H9 (cell line): Measurements from ENCODE around the gene BOD1. TPM values are rescaled to one million over a fixed set of nuclear protein-coding genes. Genes with fewer than 3 reads are reported as not detected.

Experiments
- DNase-seq: peaks from one replicate; pipeline ENCODE4 v3.0.0-alpha.2; 2017
- H2AFZ ChIP-seq: one replicate; pipeline ENCODE4 v1.6.1; 2013; ENCODE audit warnings: mild to moderate bottlenecking, low read length, control low read depth, moderate library complexity
- H2AK5ac ChIP-seq: 2 replicates; pipeline ENCODE4 v1.6.1; 2013; ENCODE audit warnings: low read length, control low read depth, mixed read lengths; ENCODE audit not compliant: insufficient read length
- H2BK120ac ChIP-seq: one replicate; pipeline ENCODE4 v1.6.1; 2013; ENCODE audit warnings: low read depth, mild to moderate bottlenecking, low read length, control low read depth, inconsistent platforms; ENCODE audit not compliant: poor library complexity, severe bottlenecking
- H2BK12ac ChIP-seq: 2 replicates; pipeline ENCODE4 v1.6.1; 2013; ENCODE audit warnings: low read length, control low read depth, mixed read lengths, low read depth; ENCODE audit not compliant: insufficient read length
- H2BK15ac ChIP-seq: 2 replicates; pipeline ENCODE4 v1.6.1; 2013; ENCODE audit warnings: low read depth, low read length, control low read depth
- H2BK20ac ChIP-seq: one replicate; pipeline ENCODE4 v1.6.1; 2013; ENCODE audit warnings: low read depth, mild to moderate bottlenecking, low read length, control low read depth, inconsistent platforms; ENCODE audit not compliant: poor library complexity, severe bottlenecking
- H2BK5ac ChIP-seq: 2 replicates; pipeline ENCODE4 v1.6.1; 2013; ENCODE audit warnings: low read length, control low read depth, mixed read lengths; ENCODE audit not compliant: insufficient read length
- H3K14ac ChIP-seq: 2 replicates; pipeline ENCODE4 v1.6.1; 2013; ENCODE audit warnings: low read length, control low read depth; ENCODE audit not compliant: insufficient read depth
- H3K18ac ChIP-seq: 2 replicates; pipeline ENCODE4 v1.6.1; 2013; ENCODE audit warnings: low read depth, mild to moderate bottlenecking, mixed read lengths, low read length, control low read depth; ENCODE audit not compliant: insufficient read length
- H3K23ac ChIP-seq: 2 replicates; pipeline ENCODE4 v1.6.1; 2013; ENCODE audit warnings: low read length, control low read depth, mixed read lengths, low read depth; ENCODE audit not compliant: insufficient read length
- H3K23me2 ChIP-seq: 2 replicates; pipeline ENCODE4 v1.6.1; 2013; ENCODE audit warnings: low read depth, mild to moderate bottlenecking, mixed read lengths, low read length, control low read depth; ENCODE audit not compliant: insufficient read length, poor library complexity, severe bottlenecking
- H3K27ac ChIP-seq: 2 replicates; pipeline ENCODE4 v1.5.1; 2013; ENCODE audit warnings: low read length, control low read depth, mixed read lengths, low read depth; ENCODE audit not compliant: insufficient read length
- H3K27me3 ChIP-seq: 2 replicates; pipeline ENCODE4 v1.6.1; 2013; ENCODE audit warnings: low read length, control low read depth, inconsistent platforms; ENCODE audit not compliant: insufficient read depth
- H3K4ac ChIP-seq: 2 replicates; pipeline ENCODE4 v1.6.1; 2013; ENCODE audit warnings: low read depth, mild to moderate bottlenecking, control low read depth, inconsistent platforms, low read length, moderate library complexity
- H3K4me1 ChIP-seq: 2 replicates; pipeline ENCODE4 v1.6.1; 2013; ENCODE audit warnings: low read length, control low read depth, inconsistent platforms; ENCODE audit not compliant: insufficient read depth
- H3K4me2 ChIP-seq: 2 replicates; pipeline ENCODE4 v1.6.1; 2013; ENCODE audit warnings: low read length, control low read depth, mixed read lengths; ENCODE audit not compliant: insufficient read length, insufficient read depth
- H3K56ac ChIP-seq: 2 replicates; pipeline ENCODE4 v1.6.1; 2013; ENCODE audit warnings: low read depth, mild to moderate bottlenecking, mixed read lengths, low read length, control low read depth; ENCODE audit not compliant: insufficient read length
- H3K79me1 ChIP-seq: 2 replicates; pipeline ENCODE4 v1.6.1; 2013; ENCODE audit warnings: low read depth, mild to moderate bottlenecking, moderate library complexity, low read length, control low read depth, inconsistent platforms; ENCODE audit not compliant: insufficient read depth, poor library complexity, severe bottlenecking
- H3K79me2 ChIP-seq: 2 replicates; pipeline ENCODE4 v1.6.1; 2013; ENCODE audit warnings: low read length, control low read depth, inconsistent platforms; ENCODE audit not compliant: insufficient read depth
- H3K9ac ChIP-seq: 2 replicates; pipeline ENCODE4 v1.6.1; 2013; ENCODE audit warnings: low read length, control low read depth, mixed read lengths; ENCODE audit not compliant: insufficient read length; ENCODE audit errors: extremely low read depth
- H3K9me3 ChIP-seq: one replicate; pipeline ENCODE4 v1.6.1; 2013; ENCODE audit warnings: low read depth, low read length, inconsistent platforms; ENCODE audit not compliant: control insufficient read depth
- H3T11ph ChIP-seq: one replicate; pipeline ENCODE4 v1.6.1; 2013; ENCODE audit warnings: mild to moderate bottlenecking, low read length, control low read depth, inconsistent platforms
- H4K20me1 ChIP-seq: one replicate; pipeline ENCODE4 v1.6.1; 2013; ENCODE audit not compliant: control insufficient read depth, insufficient read length, insufficient read depth
- H4K5ac ChIP-seq: 2 replicates; pipeline ENCODE4 v1.6.1; 2013; ENCODE audit warnings: low read depth, mild to moderate bottlenecking, mixed read lengths, low read length, control low read depth; ENCODE audit not compliant: insufficient read length
- H4K8ac ChIP-seq: replicated peaks from 2 replicates; pipeline ENCODE4 v1.6.1; 2013; ENCODE audit warnings: low read length, control low read depth, mixed read lengths, low read depth; ENCODE audit not compliant: insufficient read length
- H4K91ac ChIP-seq: 2 replicates; pipeline ENCODE4 v1.6.1; 2013; ENCODE audit warnings: low read depth, mild to moderate bottlenecking, moderate library complexity, mixed read lengths, low read length, control low read depth; ENCODE audit not compliant: insufficient read length
- H3K27ac Mint-ChIP-seq, 3 experiments: 2 replicates in 2 of 3; 3 replicates in 1 of 3; pipeline ENCODE4 v1.8.0; 2020 to 2021; ENCODE audit warnings: mixed read lengths in 3 of 3, mild to moderate bottlenecking in 1 of 3, moderate library complexity in 1 of 3
- H3K27me3 Mint-ChIP-seq: 2 replicates; pipeline ENCODE4 v1.8.0; 2021; ENCODE audit warnings: low read depth, mild to moderate bottlenecking, moderate library complexity, mixed read lengths
- H3K36me3 Mint-ChIP-seq, 3 experiments: 2 replicates in 2 of 3; 3 replicates in 1 of 3; pipeline ENCODE4 v1.8.0; 2020 to 2021; ENCODE audit warnings: low read depth in 3 of 3, mixed read lengths in 3 of 3; ENCODE audit not compliant: insufficient read depth in 1 of 3
- H3K4me1 Mint-ChIP-seq, 2 experiments: 2 replicates each; pipeline ENCODE4 v1.8.0; 2020; ENCODE audit warnings: mixed read lengths in 2 of 2
- H3K4me3 Mint-ChIP-seq, 2 experiments: 2 replicates in 1 of 2; 3 replicates in 1 of 2; pipeline ENCODE4 v1.8.0; 2020 to 2021; ENCODE audit warnings: mild to moderate bottlenecking in 2 of 2, mixed read lengths in 2 of 2, moderate library complexity in 1 of 2
- H3K9me3 Mint-ChIP-seq, 2 experiments: 2 replicates in 1 of 2; 3 replicates in 1 of 2; pipeline ENCODE4 v1.8.0; 2020; ENCODE audit warnings: mild to moderate bottlenecking in 2 of 2, mixed read lengths in 2 of 2, moderate library complexity in 1 of 2
- WGBS: extraction: QIAGEN DNeasy Blood & Tissue Kit; methylation state at CpG from one replicate; pipeline ENCODE4 v1.1.7; 2013; ENCODE audit warnings: missing lambda C conversion rate, low lambda C conversion rate, mixed read lengths; ENCODE audit not compliant: insufficient read length; ENCODE audit errors: extremely low coverage; 5-methylcytosine and 5-hydroxymethylcytosine counted together
- total RNA-seq: library from RNA; stranded (reverse); gene quantifications from 2 replicates; pipeline ENCODE4 v1.2.1, GENCODE V29; 2021
- TF ChIP-seq, protein P1 (sequence below): fragments of 200-600 bp; sonication (generic); conservative IDR thresholded peaks from 3 replicates; pipeline ENCODE4 v1.8.0; 2021; ENCODE audit warnings: antibody characterized with exemption, mild to moderate bottlenecking

Gene BOD1
- total RNA-seq, 1 experiment from 2014 or later: 121 TPM

DNA sequence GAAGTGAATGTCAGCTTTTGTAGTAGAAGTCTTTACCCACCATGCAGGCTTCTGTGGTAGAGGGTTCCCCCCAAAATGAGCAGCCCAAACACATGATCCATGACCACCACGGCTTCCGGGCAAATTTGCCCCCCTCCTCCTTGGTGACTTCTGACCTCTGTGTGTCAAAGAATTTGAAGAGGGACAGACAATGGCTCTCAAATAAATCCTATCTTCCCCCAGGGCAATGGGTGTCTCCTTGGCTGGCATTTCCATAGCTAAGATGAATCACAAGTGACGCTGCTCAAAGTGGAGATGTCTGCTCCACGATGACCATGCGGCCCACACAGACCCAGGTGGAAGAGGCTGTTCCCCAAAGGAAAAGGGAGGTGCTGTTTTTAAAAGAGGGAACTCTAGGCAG is 30.2 kb upstream of the BOD1 start:
- Histone ChIP-seq H4K20me1 (no peaks in the 10 kb centered on the region), H2AK5ac (no peak overlapping the region), H3K4me1 (peaks cover 5% of the 10 kb centered on the region; the same call in 1 of the 2 replicates), H2BK5ac (no peak overlapping the region), H3K56ac (no peak overlapping the region), H3K18ac (no peak overlapping the region), H3K9me3 (no peaks in the 10 kb centered on the region), H2BK20ac (no peak overlapping the region), H2BK120ac (no peak overlapping the region), H4K5ac (no peak overlapping the region), H3K4me2 (no peak overlapping the region), H3K79me2 (no peaks in the 10 kb centered on the region), H3K27me3 (no peaks in the 10 kb centered on the region), H2BK12ac (no peak overlapping the region), H3K79me1 (no peaks in the 10 kb centered on the region), H4K8ac (no peak overlapping the region), H3K14ac (no peak overlapping the region), H4K91ac (no peak overlapping the region), H2BK15ac (no peak overlapping the region), H3T11ph (no peak overlapping the region), H2AFZ (no peak overlapping the region), H3K9ac (no peak overlapping the region), H3K27ac (no peak overlapping the region), H3K4ac (no peak overlapping the region), H3K23me2 (no peaks in the 10 kb centered on the region), H3K23ac (no peak overlapping the region)
- H3K4me1 Mint-ChIP-seq: peaks cover 36 to 37% of the 10 kb centered on the region in 2 experiments
- no peak for DNase-seq
- H3K4me3 Mint-ChIP-seq: no peak overlapping the region
- H3K27me3 Mint-ChIP-seq: peaks cover 5% of the 10 kb centered on the region
- peaks cover 2% of the 10 kb centered on the region in 2 experiments; a peak in 3 of 5 replicates for H3K9me3 Mint-ChIP-seq
- TF ChIP-seq, protein P1, sequence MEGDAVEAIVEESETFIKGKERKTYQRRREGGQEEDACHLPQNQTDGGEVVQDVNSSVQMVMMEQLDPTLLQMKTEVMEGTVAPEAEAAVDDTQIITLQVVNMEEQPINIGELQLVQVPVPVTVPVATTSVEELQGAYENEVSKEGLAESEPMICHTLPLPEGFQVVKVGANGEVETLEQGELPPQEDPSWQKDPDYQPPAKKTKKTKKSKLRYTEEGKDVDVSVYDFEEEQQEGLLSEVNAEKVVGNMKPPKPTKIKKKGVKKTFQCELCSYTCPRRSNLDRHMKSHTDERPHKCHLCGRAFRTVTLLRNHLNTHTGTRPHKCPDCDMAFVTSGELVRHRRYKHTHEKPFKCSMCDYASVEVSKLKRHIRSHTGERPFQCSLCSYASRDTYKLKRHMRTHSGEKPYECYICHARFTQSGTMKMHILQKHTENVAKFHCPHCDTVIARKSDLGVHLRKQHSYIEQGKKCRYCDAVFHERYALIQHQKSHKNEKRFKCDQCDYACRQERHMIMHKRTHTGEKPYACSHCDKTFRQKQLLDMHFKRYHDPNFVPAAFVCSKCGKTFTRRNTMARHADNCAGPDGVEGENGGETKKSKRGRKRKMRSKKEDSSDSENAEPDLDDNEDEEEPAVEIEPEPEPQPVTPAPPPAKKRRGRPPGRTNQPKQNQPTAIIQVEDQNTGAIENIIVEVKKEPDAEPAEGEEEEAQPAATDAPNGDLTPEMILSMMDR: no peak
- H3K36me3 Mint-ChIP-seq: peaks cover 0 to 1% (median 0%) of the 10 kb centered on the region in 3 experiments; a peak in 3 of 7 replicates
- no peak overlapping the region for H3K27ac Mint-ChIP-seq
- WGBS: no CpG with 5 or more reads among the region's 5 CpGs
